Esophagus (tissue), 2 donors: ENCODE data around the gene IRF4. TPM values are rescaled to one million over a fixed set of nuclear protein-coding genes. Genes with fewer than 3 reads are reported as not detected.

Source experiments
- H3K27ac ChIP-seq, 2 donors: one replicate each; pipeline ENCODE4 v1.5.1; 2013; ENCODE audit warnings: low read depth in 2 of 2, mild to moderate bottlenecking in 2 of 2, inconsistent platforms in 1 of 2, low read length in 1 of 2, moderate library complexity in 1 of 2
- H3K27me3 ChIP-seq, 2 donors: one replicate each; pipeline ENCODE4 v1.6.1; 2013; ENCODE audit warnings: low read length in 2 of 2, control low read depth in 1 of 2, mild to moderate bottlenecking in 1 of 2; ENCODE audit not compliant: insufficient read depth in 2 of 2, control insufficient read depth in 1 of 2
- H3K36me3 ChIP-seq, 2 donors: one replicate each; pipeline ENCODE4 v1.6.1; 2013; ENCODE audit warnings: low read length in 1 of 2; ENCODE audit not compliant: control insufficient read depth in 2 of 2, insufficient read depth in 2 of 2
- H3K4me1 ChIP-seq, 2 donors: one replicate each; pipeline ENCODE4 v1.6.1; 2013; ENCODE audit warnings: low read length in 1 of 2; ENCODE audit not compliant: control insufficient read depth in 2 of 2, insufficient read depth in 2 of 2
- H3K4me3 ChIP-seq, 2 donors: one replicate each; pipeline ENCODE4 v1.5.1; 2013; ENCODE audit warnings: low read length in 2 of 2, mild to moderate bottlenecking in 2 of 2, low read depth in 1 of 2, moderate library complexity in 1 of 2
- H3K9me3 ChIP-seq, 2 donors: one replicate each; pipeline ENCODE4 v1.6.1; 2013; ENCODE audit warnings: mild to moderate bottlenecking in 2 of 2, low read depth in 1 of 2, low read length in 1 of 2, moderate library complexity in 1 of 2; ENCODE audit not compliant: control insufficient read depth in 2 of 2, insufficient read depth in 1 of 2
- WGBS, 2 donors: extraction: QIAGEN DNeasy Blood & Tissue Kit; methylation state at CpG; one replicate each; pipeline ENCODE4 v1.1.7; 2013; 5-methylcytosine and 5-hydroxymethylcytosine counted together
- polyA plus RNA-seq, 2 donors: library from polyadenylated mRNA; stranded (reverse); fragments of 200-250 nt; gene quantifications; one replicate each; pipeline ENCODE4 v1.2.3, GENCODE V29; 2013
- donor health status: healthy with polysubstance abuse.
- donor health status: Bipolar disorder and iron deficiency.

The IRF4 gene
- polyA plus RNA-seq, 2 donors: 0.27 to 0.28 TPM

DNA sequence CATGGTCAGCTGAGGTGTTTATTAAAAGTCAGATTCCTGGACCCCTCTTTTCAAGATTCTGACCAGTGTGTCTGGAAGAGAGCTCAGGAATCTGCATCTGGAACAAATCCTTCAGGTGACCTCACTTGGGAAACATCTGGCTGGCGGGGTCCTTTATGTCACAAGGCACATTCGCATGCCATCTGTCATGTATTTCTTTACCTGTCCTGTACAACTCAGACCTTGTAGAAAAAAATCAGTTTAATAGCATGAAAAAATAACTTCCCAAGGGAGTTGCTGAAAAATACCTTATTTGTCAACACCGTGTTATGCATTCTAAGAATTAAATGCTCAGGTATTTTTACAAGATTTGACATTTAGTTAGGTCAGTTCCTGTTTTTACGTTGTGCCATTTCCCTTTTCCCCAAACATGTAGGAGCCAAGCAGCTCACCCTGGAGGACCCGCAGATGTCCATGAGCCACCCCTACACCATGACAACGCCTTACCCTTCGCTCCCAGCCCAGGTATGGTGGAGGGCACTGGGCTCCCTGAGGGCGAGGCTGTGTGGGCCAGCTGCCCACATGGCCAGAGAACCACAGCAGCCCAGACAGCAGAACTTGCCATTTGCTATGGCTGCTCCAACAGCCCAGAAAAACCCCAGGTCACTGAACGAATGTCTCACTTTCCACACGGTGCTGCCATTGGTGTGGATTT is 4.0 kb downstream of the IRF4 start:
- no peaks in the 10 kb centered on the region for H3K36me3 ChIP-seq
- no peak overlapping the region for H3K4me3 ChIP-seq
- peaks cover 14 to 20% of the 10 kb centered on the region in 2 donors for H3K4me1 ChIP-seq
- H3K9me3 ChIP-seq: no peaks in the 10 kb centered on the region
- H3K27me3 ChIP-seq: peaks cover 0 to 20% of the 10 kb centered on the region in 2 donors
- no peak overlapping the region for H3K27ac ChIP-seq
- 72 to 77% methylated on average over 10 of the region's 10 CpGs for WGBS, 2 donors

DNA sequence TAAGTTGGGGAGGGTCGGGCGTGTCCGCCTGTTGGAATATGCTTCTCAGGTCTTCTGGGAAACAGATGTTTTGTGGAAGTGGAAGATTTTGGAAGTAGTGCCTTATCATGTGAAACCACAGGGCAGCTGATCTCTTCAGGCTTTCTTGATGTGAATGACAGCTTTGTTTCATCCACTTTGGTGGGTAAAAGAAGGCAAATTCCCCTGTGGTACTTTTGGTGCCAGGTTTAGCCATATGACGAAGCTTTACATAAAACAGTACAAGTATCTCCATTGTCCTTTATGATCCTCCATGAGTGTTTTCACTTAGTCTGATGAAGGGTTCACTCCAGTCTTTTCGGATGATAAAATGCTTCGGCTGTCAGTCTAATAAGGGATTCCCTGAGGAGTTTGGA is 4.6 kb downstream of the IRF4 start:
- peaks cover 13 to 19% of the 10 kb centered on the region in 2 donors for H3K4me1 ChIP-seq
- H3K9me3 ChIP-seq: no peaks in the 10 kb centered on the region
- peaks cover 0 to 20% of the 10 kb centered on the region in 2 donors for H3K27me3 ChIP-seq
- no peaks in the 10 kb centered on the region for H3K36me3 ChIP-seq
- no peak overlapping the region for H3K4me3 ChIP-seq
- 82 to 90% methylated on average over 6 of the region's 6 CpGs for WGBS, 2 donors
- H3K27ac ChIP-seq: no peak overlapping the region

DNA sequence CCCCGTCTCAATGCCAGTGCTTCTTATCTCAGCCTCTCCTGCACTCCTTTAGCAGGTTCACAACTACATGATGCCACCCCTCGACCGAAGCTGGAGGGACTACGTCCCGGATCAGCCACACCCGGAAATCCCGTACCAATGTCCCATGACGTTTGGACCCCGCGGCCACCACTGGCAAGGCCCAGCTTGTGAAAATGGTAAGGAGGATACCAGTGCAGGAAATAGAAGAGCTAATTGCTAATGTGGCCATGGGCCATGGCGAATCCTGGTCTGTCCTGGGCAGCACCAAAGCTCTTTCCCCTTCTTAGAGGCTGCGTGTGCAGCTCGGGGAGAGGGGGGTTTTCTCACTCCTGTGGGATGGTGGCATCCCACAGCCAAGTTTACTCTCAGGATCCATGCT is 5.5 kb downstream of the IRF4 start:
- no peaks in the 10 kb centered on the region for H3K9me3 ChIP-seq
- peaks cover 0 to 12% of the 10 kb centered on the region in 2 donors for H3K27me3 ChIP-seq
- H3K36me3 ChIP-seq: peaks cover 0 to 2% of the 10 kb centered on the region in 2 donors
- H3K27ac ChIP-seq: no peak overlapping the region
- no peak overlapping the region for H3K4me3 ChIP-seq
- H3K4me1 ChIP-seq: peaks cover 5 to 12% of the 10 kb centered on the region in 2 donors
- WGBS, 2 donors: 88 to 91% methylated on average over 13 of the region's 13 CpGs

DNA sequence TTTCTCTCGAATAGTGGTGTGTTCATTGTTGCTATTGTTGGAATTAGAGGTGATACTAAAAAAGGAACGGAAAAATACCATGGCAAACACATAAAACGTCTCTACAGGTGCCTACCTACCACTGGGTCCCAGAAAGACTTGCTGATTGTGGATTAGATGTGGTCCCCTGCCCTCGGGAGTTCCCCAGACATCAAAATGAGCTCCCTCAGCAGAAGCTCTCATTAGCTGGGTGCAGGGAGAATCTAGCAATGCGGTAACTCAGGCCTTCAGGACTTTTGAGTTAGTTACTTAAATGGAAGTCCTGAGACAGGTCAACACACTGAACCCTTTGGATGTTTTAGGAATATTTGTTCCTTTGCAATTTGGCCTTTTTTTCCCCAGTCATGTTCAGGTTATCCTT is 6.1 kb downstream of the IRF4 start:
- H3K4me1 ChIP-seq: peaks cover 0 to 6% of the 10 kb centered on the region in 2 donors
- peaks cover 0 to 2% of the 10 kb centered on the region in 2 donors for H3K36me3 ChIP-seq
- H3K4me3 ChIP-seq: no peak overlapping the region
- H3K27ac ChIP-seq: no peak overlapping the region
- H3K27me3 ChIP-seq: peaks cover 0 to 7% of the 10 kb centered on the region in 2 donors
- 78 to 82% methylated on average over 5 of the region's 5 CpGs for WGBS, 2 donors
- no peaks in the 10 kb centered on the region for H3K9me3 ChIP-seq

DNA sequence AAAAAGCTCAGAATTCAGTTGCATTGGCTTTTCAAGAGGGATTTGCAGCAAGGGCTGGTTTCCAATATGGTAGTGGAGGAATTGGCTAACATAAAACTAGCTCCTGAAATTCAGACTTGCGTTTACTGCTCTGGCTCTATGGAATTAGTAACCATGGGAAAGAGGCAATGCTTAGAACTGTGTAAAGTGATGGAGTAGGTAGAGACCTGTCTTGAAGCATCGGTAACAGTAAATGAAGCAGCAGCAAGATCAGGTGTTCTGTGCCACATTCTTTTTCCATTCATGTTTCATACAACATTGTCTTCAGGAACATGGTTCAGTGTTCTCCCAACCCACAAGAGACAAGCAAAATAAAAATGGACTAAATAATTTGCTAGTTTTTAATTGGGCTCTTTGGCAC is 6.5 kb downstream of the IRF4 start:
- peaks cover 0 to 2% of the 10 kb centered on the region in 2 donors for H3K4me1 ChIP-seq

DNA sequence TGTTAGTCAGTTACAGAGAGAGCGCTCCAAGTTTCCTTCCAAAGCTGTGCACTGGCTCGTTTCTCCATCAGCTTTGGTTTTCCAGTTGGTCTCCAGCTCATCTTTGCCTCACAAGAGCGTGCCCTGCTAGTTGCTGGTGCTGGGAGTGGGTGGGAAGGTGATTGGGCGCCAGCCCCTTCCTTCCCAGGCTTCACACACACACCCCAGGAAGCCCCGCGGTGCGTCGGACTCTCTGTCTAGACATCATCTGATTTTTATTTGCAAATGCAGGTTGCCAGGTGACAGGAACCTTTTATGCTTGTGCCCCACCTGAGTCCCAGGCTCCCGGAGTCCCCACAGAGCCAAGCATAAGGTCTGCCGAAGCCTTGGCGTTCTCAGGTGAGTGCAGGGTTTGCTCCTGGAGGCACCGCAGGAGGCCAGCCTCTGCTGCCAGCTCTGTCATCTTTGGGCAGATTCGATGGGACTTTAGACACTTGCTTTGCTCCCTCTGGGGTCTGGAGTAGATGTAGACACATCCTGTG is 7.1 kb downstream of the IRF4 start:
- 81 to 84% methylated on average over 13 of the region's 13 CpGs for WGBS, 2 donors

More for the DNA sequence above, 6.5 kb downstream of the IRF4 start:
- Histone ChIP-seq H3K27me3 (peaks cover 0 to 3% of the 10 kb centered on the region in 2 donors), H3K27ac (no peak overlapping the region), H3K9me3 (no peaks in the 10 kb centered on the region), H3K4me3 (no peak overlapping the region), H3K36me3 (peaks cover 0 to 2% of the 10 kb centered on the region in 2 donors)
- 90 to 92% methylated on average over 2 of the region's 2 CpGs for WGBS, 2 donors

DNA sequence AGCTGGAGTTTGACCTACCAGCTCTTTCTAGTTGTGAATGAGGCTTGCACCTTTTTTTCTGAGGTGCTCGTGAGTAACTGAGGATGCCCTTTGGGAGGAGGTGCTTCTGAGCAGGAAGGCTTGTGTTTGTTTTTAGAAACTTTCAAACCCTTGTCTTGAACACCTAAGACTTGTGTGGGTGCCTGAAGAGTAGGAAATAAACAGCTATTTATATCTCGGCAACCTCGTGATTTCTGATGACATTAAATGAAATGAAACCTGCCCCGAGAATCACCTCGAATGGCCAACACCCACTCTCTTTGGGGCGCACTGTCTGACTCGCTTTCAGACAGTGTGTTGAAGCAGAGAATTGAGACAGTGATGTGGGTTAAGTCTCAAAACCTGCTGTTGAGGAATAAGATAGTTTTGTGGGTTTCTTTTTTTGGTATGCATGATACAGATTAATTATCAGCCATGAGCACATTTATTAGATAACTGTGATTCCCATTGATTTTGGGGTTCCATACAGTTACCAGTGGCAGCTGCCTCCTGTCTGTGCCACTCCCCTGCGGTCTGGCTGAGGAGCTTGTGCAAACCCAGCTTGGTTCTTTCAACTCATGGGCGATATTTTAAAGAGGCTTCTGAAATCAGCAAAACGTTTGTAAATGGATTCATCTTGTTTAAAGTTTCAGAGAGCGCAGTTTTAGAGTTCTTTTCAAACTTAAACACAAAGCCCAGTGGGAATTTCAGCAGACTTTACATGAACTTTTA is 8.4 kb downstream of the IRF4 start:
- Histone ChIP-seq H3K27ac (no peak overlapping the region), H3K36me3 (peaks cover 0 to 2% of the 10 kb centered on the region in 2 donors), H3K4me3 (no peak overlapping the region), H3K4me1 (no peaks in the 10 kb centered on the region), H3K27me3 (no peaks in the 10 kb centered on the region), H3K9me3 (no peaks in the 10 kb centered on the region)
- WGBS, 2 donors: 55% methylated on average over 11 of the region's 11 CpGs

More for the DNA sequence above, 7.1 kb downstream of the IRF4 start:
- Histone ChIP-seq H3K27me3 (no peaks in the 10 kb centered on the region), H3K4me3 (no peak overlapping the region), H3K36me3 (peaks cover 0 to 2% of the 10 kb centered on the region in 2 donors), H3K27ac (no peak overlapping the region), H3K9me3 (no peaks in the 10 kb centered on the region), H3K4me1 (no peaks in the 10 kb centered on the region)

DNA sequence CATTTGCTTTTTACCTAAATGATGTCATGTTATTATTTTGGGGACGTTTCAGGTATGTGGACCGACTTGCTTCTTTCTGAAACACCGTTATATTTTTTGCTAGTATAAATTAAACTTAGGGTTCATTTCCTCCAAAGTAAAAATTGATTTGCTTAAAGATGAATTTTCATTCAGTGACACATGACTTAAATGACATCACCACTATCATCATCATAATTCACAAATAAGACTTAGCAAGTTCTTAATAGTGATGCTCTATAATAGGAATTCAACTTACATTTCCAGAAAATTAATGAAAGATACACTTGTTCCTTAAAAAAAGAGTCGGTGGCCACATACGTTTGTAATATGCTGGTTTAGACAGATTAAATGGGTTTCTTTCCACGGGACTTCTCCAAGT is 9.3 kb downstream of the IRF4 start:
- no peaks in the 10 kb centered on the region for H3K9me3 ChIP-seq
- H3K36me3 ChIP-seq: peaks cover 0 to 2% of the 10 kb centered on the region in 2 donors
- H3K4me3 ChIP-seq: no peak overlapping the region
- no peak overlapping the region for H3K27ac ChIP-seq
- WGBS, 2 donors: 81 to 87% methylated on average over 6 of the region's 6 CpGs
- H3K4me1 ChIP-seq: no peaks in the 10 kb centered on the region
- H3K27me3 ChIP-seq: no peaks in the 10 kb centered on the region

DNA sequence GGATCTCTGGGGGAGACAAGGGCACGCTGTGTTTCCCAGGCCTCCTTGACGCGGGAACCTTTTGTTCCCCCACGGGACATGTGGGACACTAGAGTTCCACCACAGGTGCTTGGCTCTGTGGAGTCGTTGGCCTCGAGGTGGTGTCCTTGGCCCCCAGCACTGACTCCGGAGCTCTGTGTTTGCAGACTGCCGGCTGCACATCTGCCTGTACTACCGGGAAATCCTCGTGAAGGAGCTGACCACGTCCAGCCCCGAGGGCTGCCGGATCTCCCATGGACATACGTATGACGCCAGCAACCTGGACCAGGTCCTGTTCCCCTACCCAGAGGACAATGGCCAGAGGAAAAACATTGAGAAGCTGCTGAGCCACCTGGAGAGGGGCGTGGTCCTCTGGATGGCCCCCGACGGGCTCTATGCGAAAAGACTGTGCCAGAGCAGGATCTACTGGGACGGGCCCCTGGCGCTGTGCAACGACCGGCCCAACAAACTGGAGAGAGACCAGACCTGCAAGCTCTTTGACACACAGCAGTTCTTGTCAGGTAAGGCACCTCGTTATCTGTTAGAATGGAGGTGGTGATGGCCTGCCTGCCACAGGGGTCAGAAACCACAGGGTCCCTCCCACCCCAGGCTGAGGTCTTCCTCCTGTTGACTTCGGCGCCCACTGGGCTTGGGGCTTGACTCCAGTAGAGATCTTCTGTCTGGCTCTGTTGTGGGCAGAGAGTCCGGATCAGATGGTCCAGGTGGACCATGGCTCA is 9.9 kb downstream of the IRF4 start:
- H3K27ac ChIP-seq: no peak overlapping the region
- H3K4me1 ChIP-seq: no peaks in the 10 kb centered on the region
- H3K36me3 ChIP-seq: peaks cover 0 to 2% of the 10 kb centered on the region in 2 donors
- no peaks in the 10 kb centered on the region for H3K27me3 ChIP-seq
- H3K9me3 ChIP-seq: no peaks in the 10 kb centered on the region
- no peak overlapping the region for H3K4me3 ChIP-seq
- 82 to 84% methylated on average over 27 of the region's 27 CpGs for WGBS, 2 donors
